NAMALWA (cell line): ENCODE results near the gene CCDC107.
A peak's percentile ranks its signal among the peaks of the same experiment; 100 is the strongest.

Source experiments
- DNase-seq: peaks from one replicate; pipeline ENCODE4 v3.0.0-alpha.2; 2015; ENCODE audit warnings: low spot score

Gene CCDC107

DNA sequence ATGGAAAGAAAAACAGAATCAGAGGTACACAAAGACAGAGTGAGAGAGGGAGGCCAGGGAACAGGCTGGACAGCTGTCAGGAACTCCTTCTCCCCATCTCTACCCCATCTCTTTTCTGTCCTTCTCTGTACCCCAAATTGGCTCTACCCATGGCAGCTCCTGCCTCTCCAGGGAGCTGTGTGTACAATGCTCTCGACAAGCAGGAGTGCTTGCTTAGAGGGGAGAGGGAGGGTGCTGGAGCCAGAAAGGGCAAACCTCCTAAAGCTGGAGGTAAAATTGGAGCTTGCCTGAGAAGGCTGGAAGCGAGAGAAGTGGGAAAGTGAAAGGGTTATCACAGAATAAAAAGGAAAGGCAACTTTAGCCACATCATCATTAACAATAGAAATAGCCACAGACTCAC lies 25.2 kb downstream of the CCDC107 start:
- no peak for DNase-seq

DNA sequence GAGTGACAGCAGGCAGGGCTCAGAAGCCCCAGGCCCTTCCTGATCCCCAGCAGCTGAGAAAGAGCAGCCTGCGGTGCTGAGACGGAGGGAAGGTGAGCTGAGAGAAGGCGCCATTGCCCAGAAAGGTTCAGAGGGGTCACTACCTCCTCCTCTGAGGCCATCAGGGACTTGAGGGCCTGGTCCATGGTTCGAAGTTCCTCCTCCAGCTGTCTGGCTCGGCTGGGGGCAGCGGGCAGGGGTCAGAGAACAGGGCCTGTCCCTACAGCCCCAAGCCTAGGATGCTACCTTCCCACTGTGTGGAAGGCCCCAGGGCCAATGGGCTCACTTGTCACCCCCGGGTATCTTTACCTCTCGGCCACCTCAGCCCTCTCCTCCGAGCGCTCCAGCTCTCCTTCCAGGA lies 26.8 kb downstream of the CCDC107 start:
- DNase-seq, result no peak

DNA sequence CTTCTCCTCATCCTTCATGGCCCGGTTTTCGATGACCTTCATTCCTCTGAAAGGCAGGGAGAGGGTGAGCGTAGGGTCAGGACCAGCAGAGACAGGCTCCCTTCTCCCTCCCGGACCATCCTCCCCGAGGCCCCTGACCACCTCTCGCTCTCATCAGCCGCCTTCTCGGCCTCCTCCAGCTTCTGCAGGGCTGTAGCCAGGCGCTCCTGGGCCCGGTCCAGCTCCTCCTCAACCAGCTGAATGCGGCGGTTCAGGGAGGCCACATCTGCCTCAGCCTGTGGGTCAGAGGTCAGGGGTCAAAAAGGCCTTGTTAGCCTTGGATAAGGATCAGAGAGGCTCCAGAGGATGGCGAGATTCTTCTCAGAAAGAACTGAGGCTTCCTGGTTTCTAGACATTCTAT lies 27.4 kb downstream of the CCDC107 start:
- DNase-seq, result no peak

DNA sequence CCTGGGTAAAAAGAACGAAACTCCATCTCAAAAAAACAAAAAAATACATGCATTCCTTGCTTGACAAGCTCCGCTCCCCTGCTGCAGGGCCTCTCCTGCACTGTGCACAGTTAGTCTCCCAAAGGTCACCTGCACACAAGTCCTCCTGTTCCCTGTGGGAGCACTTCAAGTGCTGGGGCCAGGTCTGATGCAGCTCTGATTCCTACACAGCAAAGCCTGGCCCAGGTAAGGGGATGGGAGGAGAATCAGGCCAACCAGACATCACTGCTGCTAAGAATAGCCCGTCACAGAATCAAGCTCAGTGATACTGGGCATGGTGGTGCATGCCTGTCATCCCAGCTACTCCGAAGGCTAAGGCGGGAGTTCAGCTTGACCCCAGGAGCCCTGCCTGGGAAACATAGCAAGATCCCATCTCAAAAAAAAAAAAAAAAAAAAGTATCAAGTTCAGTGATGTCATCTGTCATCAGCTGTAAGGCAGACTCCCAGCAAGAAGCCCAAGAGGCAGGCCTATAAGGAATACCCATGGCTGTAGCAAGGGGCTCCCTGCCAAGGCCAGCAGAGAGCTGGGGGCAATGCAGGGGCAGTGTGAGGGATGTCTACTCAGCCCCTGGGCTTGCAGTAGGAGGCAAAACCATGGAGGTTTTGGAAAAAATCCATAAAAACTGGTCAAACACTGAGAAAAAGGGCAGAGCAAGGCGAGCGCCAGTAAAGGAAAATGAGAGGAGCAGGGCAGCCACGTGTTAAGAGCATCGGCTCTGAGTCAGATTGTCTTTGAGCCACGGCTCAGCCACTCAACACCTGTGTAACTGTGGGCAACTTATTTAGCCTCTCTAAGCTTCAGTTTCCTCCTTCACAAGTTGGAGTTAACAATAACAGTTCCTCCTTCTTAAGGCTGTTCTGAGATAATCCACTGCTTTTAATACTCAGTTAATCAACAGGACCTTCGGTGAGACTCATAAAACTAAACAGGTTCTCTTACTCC lies 28.4 kb downstream of the CCDC107 start:
- peak; percentile 75 for DNase-seq

DNA sequence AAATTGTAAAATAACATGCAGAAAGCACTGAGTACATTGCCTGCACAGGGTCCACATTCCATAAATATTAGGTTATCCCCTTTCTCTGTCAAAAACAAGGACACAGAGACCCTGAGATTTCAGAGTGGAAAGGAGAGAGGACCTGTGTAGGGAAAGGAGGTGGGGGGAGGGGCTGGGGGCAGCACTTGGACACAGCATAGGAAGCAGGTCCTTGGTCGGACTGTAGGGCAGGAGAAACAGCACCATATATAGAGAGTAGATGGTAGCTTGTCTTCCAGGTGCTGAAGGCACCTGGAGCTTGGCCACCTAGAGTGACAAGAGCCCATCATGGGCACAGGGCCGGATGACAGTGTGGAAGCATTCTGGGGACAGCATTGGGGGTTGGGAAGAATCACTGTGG lies 29.2 kb downstream of the CCDC107 start:
- no peak for DNase-seq

DNA sequence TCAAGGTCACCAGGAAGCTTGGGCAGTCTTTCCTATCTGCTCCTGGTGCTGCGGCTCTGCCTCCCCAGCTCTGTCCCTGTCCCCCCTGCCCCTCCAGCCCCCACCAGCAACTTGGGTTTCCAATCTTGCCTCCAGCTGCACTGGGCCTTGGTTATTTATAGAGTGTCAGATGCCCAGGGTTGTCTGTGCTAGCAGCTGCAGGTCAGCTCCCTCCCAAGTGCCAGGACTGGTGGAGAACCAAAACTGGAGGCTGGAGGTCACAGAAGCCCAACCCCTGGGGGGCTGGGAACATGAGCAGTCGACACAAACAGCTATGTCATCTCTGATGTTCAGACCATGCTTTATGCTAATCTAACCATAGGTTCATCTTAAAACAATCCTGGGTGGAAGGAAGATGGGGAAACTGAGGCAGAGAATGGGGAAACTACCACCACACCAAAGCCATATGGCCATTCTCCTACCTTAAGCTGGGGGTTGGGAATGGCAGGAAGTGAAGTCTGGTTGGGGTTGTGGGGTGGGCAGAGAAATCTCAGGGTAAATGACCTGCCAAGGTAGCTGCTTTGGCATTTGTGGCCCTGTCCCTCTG lies 30.0 kb downstream of the CCDC107 start:
- peak; percentile 33 for DNase-seq

DNA sequence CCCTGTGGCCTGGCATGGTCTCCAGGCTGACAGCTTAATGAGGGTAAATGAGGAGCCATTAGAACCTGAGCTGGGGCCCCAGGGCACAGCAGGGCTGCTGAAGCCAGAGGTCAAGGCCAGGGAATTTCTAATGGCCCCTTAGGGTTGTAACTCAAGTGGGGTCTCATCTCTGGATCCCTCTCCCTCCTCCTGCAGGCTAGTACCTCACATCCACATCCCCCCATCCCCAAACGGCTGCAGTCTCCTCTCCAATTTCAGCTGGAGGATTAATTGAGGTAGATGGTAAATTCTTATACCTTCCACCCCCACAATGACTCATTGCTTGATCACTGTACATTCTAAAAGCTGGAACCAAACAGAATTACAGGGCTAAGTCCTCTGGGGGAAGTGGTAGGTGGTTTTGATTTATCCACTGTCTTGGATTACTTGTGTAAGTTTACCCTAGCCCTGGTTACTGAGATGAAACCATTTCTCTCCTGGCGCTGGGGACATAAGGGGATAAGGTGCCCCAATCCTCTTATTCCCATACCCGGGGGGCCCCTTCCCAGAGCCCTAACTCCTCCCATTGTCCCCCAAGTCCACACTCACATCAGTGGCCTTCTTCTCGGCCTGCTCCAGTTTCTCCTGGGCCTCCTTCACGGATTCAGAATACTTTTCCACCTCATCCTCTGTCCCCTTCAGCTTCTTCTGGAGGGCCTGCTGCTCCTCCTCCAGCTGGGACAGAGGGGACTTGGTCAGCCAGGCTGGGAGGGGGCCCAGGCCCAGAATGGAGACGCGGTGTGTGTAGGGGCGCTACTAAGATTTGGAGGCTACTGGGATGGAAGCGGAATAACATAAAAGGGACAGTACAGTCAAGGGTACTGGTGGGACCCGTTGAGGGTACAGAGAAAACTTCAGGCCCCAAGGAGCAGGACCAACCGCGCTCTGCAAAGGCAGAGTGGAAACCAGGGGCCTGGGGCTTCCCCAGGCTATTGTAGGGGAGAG lies 30.8 kb downstream of the CCDC107 start:
- DNase-seq, result peak; percentile 35

DNA sequence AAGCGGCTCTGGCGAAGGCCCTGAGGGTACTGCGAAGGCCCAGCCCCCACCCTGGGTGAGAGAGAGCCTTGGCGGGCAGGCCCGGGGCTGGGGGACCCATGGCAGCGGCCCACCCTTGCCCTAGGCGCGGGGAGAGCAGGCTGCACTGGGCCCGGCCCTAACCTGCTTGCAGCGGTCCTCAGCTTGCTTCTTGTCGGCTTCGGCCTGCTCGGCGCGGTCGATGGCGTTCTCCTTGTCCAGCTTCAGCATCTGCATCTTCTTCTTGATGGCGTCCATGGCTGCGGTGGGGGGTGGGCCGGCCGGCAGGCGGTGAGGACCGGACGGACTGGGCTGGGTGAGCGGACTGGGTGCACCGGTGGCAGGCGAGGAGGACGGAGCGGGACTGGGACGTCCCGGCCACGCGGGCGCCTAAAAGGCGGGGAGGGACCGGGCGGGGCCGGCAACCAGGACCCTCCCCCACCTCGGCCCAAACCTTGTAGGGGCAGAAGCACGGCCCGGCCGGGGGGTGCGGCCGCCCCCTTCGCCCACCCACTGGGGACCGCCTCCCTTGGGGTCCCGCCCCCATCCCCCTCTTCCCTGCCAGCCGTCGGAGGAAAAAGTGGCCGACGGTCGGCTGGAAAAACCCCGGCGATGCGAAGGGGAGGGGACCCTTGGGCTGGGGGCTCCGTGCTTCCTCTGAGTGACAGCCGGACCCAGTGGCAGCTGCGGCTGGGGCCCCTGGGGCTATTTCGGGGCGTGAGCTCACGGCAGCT lies 31.6 kb downstream of the CCDC107 start, which contains the start of gene TPM2:
TPM2 (minus strand) TSS at position 384 of the 752 bp plus-strand sequence; CDS start at position 276, 108 bp downstream.
- peak; percentile 38 for DNase-seq

DNA sequence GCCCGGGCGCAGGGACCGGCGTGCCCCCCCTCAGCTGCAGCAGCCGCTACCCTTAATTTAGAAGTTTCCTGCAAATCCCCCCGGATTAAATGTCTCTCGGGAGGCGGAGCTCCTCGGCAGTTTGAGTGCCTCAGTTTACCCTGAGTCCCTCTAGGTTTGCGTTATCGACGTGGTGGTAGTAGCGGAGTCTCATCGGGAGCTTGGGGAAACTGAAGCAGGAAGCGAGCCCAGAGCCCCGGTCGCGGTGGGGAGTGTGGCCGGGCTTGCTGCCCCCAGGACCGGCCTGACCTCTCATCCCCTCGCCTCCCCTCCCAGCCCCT lies 32.2 kb downstream of the CCDC107 start:
- no peak for DNase-seq

DNA sequence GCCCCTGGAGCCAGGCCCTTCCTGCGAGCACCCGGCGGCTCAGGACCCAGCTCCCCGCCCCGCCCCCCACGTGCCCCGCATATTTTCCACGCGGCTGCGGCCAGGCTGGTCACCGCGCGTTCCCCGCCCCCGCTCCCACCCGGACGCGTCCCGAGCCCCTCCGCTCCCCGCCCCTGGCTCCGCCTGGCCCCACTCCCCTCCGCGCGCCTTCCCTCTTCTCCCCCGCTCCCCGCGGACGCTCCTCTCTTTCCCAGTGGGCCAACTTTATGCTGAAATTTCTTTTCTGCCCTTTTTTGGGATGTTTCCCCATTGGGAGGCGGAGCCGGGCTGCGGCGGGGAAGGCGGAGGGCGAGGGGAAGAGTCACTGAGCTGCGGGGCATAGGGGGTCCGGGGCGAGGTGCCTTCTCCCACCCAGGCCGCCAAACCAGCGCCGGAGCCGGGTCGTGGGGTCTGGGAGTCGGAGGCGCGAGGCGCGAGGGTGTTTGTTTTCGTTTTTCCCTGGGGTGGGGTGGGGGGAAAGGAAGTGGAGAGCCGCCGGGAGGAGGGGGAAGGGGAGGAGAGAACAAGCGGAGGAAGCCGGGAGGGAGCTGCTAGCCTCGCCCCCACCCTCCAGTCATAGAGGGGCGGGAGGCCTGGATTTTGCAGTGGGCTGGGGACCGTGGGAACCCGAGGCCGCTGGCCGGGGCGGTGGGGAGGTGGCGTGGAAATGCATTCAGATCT lies 32.7 kb downstream of the CCDC107 start:
- no peak for DNase-seq

DNA sequence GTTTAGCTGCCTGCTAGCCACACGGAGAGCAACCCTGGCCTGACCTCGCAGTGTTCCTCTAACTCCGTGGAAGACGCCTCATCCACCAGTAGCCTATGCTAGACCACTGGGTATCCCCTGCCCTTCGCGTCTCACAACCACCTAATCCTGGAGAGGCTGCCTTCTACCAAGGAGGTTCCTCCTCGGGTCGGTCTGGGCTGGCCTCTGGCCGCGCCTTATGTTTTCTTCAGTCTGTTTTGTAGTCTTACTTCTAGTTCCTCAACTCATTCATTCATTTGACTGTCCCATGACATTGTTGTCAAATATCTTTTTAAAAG lies 33.2 kb downstream of the CCDC107 start:
- DNase-seq, result no peak

DNA sequence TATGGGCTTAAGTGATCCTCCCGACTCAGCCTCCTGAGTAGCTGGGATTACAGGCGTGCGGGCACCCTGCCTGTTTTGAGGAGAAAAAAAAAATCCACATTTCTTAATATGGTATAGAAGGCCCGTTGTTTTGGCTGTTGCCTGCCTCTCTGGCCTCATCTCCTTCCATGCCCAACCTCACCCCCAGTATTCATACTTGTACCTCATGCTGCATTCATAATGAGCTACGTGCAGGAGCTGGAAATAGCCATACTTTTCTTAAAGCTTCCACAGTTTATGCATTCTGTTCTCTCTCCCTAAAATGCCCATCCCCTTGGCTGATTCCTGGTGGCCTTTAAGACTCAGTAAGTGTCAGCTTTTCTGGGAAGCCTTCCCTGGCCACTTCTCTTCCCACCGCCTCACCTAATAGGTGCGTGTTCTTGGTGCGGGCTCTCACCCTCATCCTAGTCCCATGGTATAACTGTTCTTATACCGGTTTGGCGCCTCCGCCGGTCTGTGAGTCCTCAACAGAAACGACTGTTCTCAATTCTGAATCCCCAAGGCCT lies 33.7 kb downstream of the CCDC107 start:
- no peak for DNase-seq

DNA sequence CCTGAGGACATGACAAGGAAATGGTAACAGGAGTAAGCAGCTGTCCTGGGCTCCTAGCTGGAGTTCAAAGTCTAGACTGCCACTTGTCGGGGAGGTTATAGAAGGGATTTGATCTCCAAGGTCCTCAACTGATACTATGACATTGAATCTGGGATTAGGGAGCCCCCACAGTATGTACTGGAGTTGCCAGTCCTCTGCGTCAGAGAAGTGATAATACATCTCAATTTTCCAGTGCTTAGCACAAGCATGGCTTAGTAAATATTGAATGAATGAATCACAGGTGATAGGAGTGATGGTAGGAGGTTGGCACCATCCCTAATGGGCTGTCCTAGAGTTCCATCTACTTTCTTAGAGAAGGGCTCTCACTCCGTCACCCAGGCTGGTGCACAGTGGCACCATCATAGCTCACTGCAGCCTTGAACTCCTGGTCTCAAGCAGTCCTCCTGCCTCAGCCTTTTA lies 37.9 kb downstream of the CCDC107 start:
- DNase-seq, result no peak

DNA sequence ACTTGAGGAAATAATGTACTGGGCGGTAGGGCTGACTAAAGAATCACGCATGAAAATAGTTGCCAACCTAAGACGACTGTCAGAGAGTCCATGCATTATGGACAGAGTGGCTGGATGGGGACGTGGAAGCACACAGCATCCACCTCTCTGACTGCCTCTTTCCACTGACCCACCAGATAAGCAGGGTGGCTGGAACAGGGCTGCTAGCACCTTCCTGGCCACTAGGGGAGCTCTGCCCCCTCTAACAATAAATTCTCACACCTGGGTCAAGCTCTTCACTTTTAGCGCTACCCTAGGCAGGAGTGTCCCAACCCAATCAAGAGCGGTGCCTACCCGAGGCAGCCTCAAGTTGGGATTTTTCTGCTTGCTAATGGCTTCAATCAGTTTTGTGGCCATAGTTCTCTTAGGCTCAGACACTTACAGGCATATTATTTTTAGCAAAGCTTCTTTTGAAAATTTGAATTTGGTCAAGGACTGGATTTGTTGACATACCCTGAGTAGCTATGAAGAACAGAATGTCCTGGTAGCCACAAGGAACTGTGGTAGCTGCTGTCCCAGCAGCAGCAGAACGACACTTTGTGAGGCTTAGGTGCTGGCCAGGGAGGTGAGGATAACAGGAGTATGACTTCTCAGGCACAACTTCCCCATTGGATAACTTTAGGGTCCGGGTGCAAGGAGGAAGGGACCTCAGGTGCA lies 38.6 kb downstream of the CCDC107 start:
- peak; percentile 76 for DNase-seq

DNA sequence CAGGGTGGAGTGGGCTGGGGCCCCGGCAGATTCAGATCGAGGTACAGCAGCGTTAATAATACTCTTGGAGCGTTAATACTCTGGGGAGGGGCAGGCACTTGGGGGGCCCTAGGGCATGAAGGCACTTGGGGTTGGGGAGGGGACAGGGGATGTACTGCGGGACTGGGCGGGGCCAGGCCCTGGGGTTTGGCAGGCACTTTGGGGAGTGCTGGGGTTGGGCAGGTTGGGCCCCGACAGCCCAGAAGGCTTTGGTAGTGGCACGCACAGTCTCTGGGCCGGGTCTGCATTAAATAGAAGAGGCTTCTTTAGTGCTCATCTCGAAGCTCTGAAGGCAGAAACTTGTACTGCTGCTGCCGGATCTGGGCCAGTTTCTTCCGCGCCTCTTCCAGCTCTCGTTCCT lies 39.4 kb downstream of the CCDC107 start:
- DNase-seq, result no peak

DNA sequence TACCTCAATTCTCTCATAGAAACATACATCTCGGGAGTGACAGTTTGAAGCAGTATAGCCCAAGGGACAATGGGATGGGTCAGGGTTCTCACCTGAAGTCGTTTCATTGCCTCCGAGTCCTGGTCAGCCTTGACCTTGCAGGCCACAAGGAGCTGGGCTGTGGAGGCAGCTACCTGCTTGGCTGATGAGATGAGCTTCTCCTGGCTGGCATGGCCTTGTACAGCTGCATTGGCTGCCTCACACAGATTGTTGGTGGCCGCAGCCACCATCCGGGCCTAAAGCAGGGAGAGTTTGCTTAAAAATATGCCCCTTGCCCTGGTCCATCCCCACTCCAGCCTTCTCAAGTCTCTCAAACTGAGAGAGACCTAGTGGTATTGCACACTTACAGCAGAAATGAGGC lies 40.1 kb downstream of the CCDC107 start:
- no peak for DNase-seq

DNA sequence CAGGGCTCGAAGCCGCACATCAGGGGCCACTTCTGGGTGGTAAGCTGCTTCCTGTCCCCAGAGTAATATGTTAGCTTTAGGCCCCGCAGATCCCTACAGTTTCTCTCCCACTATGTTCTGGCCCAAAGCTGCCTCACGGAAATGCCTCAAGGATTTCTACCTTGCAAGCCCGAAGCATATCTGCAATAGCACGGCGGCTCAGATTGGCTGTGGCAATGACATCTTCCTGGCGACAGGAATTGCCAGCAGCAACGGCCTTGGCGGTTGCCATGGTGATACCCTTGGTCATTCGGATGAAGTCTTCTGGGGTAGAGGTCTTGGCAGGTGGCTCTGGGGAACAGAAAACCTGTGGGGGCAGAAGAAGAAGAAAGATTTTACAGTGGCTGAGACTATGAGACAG lies 41.9 kb downstream of the CCDC107 start:
- DNase-seq, result no peak

DNA sequence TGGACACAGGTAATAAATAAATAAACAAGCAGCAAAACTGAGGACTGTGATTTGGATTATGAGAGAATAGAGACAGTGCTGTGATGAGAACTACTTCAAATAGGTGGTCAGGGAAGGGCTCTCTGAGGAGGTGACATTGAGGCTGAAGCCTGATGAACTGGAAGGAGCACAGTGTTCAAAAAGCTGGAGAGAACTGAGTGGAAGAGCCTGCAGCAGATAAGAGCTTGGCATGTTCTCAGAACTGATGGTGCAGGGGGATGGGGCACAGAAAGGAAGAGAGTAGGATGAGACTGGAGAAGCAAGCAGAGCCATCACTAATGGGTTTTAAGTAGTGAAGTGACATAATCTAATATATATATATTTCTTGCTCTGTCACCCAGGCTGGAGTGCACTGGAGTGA lies 42.9 kb downstream of the CCDC107 start:
- no peak for DNase-seq

DNA sequence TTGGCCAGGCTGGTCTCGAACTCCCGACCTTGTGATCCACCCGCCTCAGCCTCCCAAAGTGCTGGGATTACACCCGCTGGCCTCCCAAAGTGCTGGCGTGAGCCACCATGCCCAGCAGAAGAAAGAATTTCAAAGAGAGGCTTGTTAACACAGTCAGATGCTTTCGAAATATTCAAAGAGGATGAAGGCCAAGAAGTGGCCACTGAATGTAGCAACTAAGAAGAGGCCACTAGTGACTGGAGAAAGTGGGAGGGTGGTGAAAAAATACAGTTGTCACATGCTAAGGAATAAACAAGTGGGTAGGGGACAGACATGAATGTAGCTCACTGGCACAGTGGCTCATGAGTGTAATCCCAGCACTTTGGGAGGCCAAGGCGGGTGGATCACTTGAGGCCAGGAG lies 44.6 kb downstream of the CCDC107 start:
- DNase-seq, result no peak
